HG03039 (cell line): ENCODE measurements around the gene PSMG3.

Experiments used
- ATAC-seq: cut with Tn5 transposase; IDR thresholded peaks from one replicate; pipeline ENCODE4 v1.9.1; 2021; ENCODE audit warnings: mild to moderate bottlenecking, moderate library complexity; ENCODE audit not compliant: unreplicated experiment

Gene PSMG3

DNA sequence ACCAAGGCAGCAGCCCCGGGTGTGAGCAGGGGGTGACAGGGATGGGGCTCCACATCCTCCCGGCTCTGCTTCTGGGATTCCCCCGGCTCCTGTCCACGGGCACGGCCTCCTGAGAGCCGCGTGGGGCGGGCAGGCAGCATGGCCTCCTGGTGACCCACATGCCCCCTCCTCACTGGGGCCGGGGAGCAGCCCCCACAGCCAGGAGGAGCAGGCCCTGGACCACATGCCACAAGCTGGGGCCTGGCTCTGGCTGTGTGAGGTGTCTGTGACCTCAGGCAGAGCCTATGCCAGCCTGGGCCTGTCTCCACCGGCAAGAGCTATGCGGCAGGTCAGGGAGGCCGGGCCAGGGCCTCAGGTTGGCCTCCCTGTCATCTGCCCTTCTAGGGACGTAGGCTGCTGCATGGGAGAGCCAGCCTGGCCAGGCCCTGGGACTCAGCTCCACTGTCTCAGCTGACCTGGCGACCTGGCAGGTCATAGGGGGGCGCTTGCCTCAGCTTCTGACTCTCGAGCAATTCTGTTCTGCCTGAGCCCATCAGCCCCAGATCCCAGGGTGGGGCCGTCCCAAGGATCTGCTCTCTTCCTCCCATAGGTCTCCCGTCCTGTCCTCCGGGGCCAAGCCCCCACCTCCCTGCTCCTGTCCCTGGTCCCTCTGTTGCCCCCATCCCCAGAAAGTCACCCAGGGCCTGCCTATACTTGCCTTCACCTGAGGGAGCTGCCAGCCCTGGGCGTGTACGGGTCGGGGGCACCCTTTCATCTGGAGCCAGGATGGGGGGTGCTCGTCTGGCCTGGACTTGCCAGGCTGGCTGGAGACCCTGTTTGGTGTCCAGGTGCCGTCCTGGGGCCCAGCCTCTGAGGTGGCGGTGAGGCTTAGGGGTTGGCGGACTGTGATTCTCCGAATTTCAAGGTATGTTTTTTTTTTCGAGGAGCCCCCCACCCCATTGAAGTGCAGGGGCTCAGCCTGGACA, 9.9 kb downstream of the PSMG3 start:
- no peak for ATAC-seq

DNA sequence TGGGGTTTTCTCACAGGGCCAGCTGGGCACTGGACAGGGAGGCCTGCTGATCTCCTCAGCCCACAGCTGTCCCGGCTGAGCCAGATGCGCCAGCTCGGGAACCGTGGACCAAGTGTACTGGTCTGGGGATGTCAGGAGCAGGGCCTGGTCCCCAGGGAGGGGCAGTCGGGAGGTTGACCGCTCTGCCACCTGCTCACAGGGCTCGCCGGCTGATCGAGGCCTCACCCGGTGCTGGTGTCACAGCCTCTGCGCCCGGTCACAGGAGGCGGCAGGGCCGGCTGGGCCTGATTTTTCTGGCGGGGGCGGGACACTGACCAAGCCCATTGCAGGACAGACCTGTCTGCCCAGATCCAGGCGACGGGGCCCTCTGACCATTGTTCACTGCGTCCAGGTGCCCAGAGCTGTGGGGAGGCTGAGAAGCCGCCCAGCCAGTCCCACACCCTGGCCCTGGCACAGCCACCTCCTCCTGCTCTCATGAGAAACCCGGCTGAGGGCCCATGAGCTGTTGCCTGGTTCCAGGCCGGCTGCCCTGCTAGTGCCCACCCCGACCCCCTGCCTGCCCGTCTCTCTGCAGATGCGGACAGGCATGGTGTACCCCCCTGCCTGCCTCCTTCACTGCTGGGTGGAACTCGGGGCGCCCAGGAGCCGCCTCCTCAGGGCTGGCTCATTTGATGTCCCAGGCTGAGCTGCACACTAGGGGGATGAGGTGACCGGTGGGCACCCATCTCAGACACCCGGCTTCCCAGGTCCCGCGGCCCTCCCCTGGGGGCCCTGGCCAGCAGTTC, 10.8 kb downstream of the PSMG3 start:
- no peak for ATAC-seq

GRCh38 chr7:1558181-1558811, 11.5 kb downstream of the PSMG3 start:
- no peak for ATAC-seq

GRCh38 chr7:1557771-1558170, 12.1 kb downstream of the PSMG3 start:
- ATAC-seq = no peak

DNA sequence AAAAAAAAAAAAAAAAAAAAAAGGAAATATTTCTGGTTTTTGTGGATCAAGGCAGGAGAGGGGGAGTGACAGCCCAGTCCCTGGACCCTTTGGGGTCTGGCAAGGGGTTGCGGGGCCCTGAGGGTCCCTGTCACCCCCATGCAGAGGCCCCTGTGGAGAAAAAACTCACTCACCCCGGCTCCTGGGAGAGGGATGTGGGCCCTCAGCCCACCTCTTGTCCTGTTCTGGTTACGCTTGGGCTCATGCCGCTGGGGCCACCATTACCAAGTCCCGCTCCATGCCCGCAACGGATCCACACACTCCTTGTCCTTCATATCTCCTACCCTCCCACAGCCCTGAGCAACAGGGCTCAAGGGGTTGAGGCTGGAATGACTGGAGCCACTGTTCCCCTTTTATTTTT, 12.8 kb downstream of the PSMG3 start:
- no peak for ATAC-seq

DNA sequence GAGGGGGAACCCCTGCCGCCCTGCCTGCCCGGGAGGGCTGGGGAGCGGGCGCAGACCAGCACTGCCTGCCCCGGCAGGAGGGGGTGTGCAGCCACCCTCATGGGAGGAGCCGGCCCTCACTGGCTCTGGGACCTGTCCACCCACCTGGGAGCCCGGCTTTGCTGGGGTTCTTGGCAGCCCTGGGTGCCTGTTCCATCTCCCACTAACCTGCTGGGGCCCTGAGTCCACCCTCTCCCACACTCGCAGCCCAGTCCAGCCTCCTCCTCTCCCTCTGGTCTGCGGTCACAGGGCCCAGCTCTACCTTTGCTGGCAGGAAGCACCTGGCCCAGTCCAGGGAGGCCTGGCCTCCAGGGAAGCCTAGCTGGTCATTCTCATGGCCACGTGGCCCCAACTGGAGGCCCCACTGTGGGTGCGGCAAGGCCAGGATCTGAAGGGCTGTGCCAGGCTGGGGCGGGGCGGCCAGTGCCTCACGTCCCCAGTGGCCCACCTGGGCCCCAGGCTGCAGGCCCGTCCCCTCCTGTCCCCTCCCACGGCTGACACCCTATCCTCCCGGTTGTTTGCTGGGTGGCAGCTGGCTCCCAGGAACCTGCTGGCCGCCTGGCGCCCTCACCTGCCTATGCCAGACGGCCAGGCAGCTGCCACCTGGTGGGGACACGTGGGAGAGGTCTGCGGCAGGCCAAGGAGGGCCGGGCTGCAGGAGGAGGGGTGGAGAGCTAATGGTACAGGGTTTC, 13.9 kb downstream of the PSMG3 start, which contains the start of gene TMEM184A:
Gene TMEM184A (minus strand): TSS at position 393 of the 731 bp plus-strand sequence. CDS start 721 bp downstream, outside the sequence.
- no peak for ATAC-seq

- no peak for ATAC-seq
Observed at GRCh38 chr7:1555046-1555812, 14.6 kb downstream of the PSMG3 start.

DNA sequence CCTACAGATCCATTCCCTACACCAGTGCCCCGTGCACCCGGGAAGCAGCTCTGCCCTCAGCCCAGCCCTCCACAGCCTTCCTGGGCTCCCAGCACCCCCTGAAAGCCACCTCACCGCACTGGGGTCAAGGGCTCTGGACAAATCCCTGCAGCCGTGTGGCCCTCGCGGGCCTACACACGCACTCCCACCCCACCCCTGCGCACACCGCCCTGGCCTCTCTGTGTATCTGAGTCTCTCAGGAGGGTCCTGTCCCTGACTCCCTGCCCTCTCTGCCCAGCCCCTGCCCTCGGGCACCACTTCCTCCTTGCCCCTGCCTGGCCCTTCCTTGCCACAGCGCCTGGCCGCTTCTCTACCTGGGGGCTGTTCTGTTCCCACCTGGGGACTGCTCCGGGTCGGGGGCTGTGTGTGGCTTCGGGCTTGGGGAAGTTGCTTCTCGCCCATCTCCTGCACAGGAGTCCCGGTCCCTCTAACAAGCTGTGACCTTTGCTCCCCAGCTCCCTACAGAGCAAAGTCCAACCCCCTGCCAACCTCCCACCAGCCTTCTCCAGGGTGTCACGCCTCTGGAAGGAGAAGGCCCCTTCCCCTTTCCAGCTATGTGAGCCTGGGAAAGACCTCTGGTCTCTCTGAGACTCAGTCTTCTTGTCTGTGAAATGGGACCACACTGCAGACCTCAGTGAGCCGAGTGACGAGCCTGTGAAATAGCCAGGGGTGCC, 15.3 kb downstream of the PSMG3 start:
- no peak for ATAC-seq

DNA sequence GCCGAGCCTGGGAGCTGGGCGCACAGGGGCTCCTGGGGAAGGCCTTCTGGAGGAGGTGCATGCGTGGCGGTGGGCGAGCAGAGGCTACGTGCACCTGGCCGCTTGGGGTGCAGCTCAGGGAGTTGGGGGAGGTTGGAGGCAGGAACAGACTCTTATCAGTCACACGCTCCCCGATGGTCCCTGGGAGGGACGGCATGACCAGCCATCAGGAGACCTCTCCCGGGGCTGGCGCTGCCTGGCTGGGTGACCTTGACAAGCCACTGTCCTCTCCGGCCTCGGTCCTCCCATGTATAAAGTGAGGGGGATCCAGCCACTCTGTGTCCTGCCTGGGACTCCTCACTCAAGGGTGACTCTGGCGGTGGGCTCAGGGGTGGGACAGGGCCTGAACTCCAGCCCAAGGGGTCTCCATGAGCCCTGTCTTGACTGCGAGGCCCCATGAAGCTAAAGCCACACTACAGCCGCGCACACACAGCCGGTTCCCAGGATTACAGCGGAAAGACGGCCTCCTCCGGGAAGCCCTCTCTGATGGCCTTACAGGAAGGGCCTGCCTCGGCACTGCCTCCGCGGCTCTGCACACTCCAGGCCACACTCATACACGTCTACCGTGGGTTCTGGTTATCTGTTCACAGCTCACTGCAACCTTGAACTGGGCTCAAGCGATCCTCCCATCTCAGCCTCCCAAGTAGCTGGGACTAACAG, 16.2 kb downstream of the PSMG3 start:
- ATAC-seq = no peak

GRCh38 chr7:1552200-1552599, 17.6 kb downstream of the PSMG3 start:
- no peak for ATAC-seq

- ATAC-seq = no peak
Observed at GRCh38 chr7:1550846-1551155, 19.0 kb downstream of the PSMG3 start.

DNA sequence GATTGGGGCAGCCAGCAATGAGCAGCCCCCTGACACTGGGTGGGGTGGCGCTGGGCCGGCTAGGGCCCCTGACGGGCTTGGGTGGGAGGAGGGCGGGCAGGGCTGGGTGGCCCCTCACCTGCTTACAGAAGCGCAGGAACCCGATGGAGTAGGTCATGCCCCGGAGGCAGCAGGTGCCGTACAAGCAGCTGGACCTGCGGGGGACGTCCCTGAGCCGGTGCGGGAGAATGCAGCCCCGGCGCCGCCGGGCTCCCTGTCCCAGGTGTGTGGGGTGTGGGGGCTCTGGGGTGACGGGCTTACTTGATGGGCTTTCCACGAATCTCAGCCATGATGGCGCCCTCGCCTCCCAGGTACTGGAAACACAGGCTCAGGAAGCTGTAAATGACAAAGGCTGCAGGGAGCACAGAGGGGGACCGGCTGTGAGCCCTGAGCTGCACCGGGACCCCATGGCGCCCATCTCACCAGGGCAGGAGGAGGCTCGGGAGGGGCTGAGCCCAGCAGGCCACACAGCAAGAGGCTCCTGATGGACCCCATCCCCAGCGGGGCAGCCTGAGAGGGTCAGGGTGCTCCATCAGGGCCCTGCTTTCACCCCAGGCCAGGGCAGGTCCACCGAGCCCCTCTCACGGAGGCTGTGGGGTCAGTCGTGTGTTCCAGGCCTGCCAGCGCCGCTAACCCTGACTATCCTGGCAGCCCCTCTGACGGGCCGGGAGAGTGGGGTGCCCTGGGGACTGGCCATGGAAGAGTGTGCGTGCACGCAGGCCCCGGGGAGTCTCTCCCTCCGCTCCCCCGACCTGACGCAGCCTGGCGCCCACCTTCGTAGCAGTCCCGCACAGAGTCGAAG, 19.6 kb downstream of the PSMG3 start:
- ATAC-seq = no peak

- no peak for ATAC-seq
Observed at GRCh38 chr7:1549357-1550004, 20.4 kb downstream of the PSMG3 start.

- no peak for ATAC-seq
Observed at GRCh38 chr7:1548944-1549343, 20.9 kb downstream of the PSMG3 start.

DNA sequence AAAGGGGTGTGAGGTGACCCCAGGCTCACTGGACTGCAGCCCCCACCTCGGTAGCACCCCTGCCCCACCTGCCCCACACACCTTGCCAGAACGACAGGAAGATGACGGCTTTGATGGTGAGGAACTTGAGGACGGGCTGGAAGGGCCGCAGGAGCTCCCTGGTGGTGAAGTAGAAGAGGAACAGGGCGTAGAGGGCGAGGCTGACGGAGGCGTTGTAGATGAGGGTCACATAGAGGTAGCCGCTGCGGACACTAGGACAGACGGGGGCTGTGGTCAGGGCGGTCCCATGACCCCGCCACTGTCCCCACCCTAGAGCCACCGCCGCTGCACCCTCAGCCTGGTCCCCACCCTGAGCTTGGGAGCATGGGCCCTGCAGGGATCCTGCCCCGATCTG, 21.4 kb downstream of the PSMG3 start:
- ATAC-seq = no peak

DNA sequence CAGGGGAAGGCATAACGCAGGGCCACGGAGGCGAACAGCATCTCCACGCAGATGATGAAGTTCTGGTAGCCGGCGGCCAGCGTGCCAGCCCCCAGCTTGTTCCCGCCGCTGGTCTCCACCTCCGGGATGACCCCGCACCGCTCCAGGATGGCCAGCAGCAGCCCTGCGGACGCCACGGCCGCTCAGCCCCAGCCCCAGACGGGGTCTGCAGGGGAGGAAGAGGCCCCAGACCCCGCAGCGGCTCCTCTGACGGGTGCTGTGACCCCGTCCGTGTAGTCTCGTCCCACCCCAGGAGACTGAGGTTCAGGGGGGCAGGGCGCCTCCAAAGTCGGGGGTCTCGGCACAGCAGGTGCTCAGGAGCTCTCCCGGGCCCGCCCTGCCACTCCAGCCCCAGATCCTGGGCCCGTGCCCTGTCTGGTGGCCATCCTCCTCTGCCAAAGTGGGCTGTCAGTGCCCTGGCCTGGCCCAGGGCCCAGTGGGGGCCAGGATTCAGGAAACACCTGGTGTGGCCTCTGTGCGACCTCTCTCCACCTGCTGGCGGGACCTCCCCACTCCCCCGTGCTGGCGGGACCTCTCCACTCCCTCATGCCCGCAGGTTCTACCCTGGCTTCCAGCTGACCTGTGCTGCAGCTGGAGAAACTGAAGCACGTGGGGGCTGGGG, 21.9 kb downstream of the PSMG3 start:
- no peak for ATAC-seq
